Thyroid gland (tissue), 4 donors: Measurements from ENCODE around the gene CFHR4. TPM values are rescaled to one million over a fixed set of nuclear protein-coding genes. Genes with fewer than 3 reads are reported as not detected.
"Not testable (repeated sequence)": the region's sequence is repeated elsewhere in the genome, so short reads cannot be mapped to it uniquely, and the experiment has no call there.

ENCODE experiments used
- DNase-seq, 2 donors: peaks; one replicate each; pipeline ENCODE4 v3.0.0-alpha.2; 2019
- H3K27ac ChIP-seq, 3 donors: fragments of 200-600 bp; sonication (generic); 1 replicate in 2 of 3; 2 replicates in 1 of 3; pipeline ENCODE4 v1.5.1; 2016 to 2019; ENCODE audit warnings: mild to moderate bottlenecking in 1 of 3, moderate library complexity in 1 of 3
- H3K27me3 ChIP-seq: fragments of 200-600 bp; sonication (generic); one replicate; pipeline ENCODE4 v1.5.1; 2019
- H3K36me3 ChIP-seq, 2 donors: fragments of 200-600 bp; sonication (generic); one replicate each; pipeline ENCODE4 v1.5.1; 2016 to 2019
- H3K4me1 ChIP-seq, 2 donors: fragments of 200-600 bp; sonication (generic); one replicate each; pipeline ENCODE4 v1.5.1; 2017 to 2019
- H3K4me3 ChIP-seq, 3 donors: fragments of 200-600 bp; sonication (generic); replicated peaks in 1 of 3; 1 replicate in 2 of 3; 2 replicates in 1 of 3; pipeline ENCODE4 v1.5.1; 2016; ENCODE audit warnings: mild to moderate bottlenecking in 1 of 3
- H3K9me3 ChIP-seq: fragments of 200-600 bp; sonication (generic); one replicate; pipeline ENCODE4 v1.5.1; 2017
- CTCF ChIP-seq, 6 experiments: fragments of 200-600 bp in 3 of 6; fragments of 450-650 bp in 3 of 6; sonication (generic) in 3 of 6; IDR thresholded peaks; one replicate each; pipeline ENCODE4 v1.5.1; 2016 to 2019; ENCODE audit warnings: antibody characterized with exemption in 6 of 6, mild to moderate bottlenecking in 2 of 6, inconsistent platforms in 1 of 6, moderate library complexity in 1 of 6
- POLR2A ChIP-seq, 2 donors: fragments of 450-650 bp; IDR thresholded peaks; one replicate each; pipeline ENCODE4 v1.6.1; 2017; ENCODE audit warnings: antibody characterized with exemption in 2 of 2, mild to moderate bottlenecking in 2 of 2, moderate library complexity in 1 of 2
- WGBS, 2 donors: methylation state at CpG; one replicate each; pipeline ENCODE4 v1.1.5; 2017; 5-methylcytosine and 5-hydroxymethylcytosine counted together
- intact Hi-C: fragments of 100-400 bp; cut with DNase I; formaldehyde crosslinking; loops from one replicate; pipeline ENCODE4 v1.15.1; 2023
- total RNA-seq, 4 donors: library from RNA; depleted of rRNA; stranded (reverse); fragments of >200 nt; gene quantifications; one replicate each; pipeline ENCODE4 v1.2.3, GENCODE V29; 2016

The CFHR4 gene
- total RNA-seq = not detected

- H3K9me3 ChIP-seq = no peaks in the 10 kb centered on the region
- H3K36me3 ChIP-seq = no peaks in the 10 kb centered on the region
- intact Hi-C loops = no loop called here
- H3K27ac ChIP-seq = no peak within 1 kb of the TSS
- H3K4me3 ChIP-seq = no peak within 1 kb of the TSS
- no peak for TF ChIP-seq POLR2A (IDR thresholded peaks at IDR 0.05)
- no peak for TF ChIP-seq CTCF (IDR thresholded peaks at IDR 0.05)
- H3K4me1 ChIP-seq = no peaks in the 10 kb centered on the region
- no peak for DNase-seq
- H3K27me3 ChIP-seq = no peaks in the 10 kb centered on the region
These were observed at the start of gene CFHR4 for GRCh38 chr1:196887515-196888239. Gene CFHR4, plus strand, starts transcription at chr1:196888052. Its CDS starts 99 bp downstream, at chr1:196888151.

- DNase-seq, H3K27ac ChIP-seq, H3K36me3 ChIP-seq, H3K4me1 ChIP-seq, H3K9me3 ChIP-seq, H3K27me3 ChIP-seq, intact Hi-C loops, H3K4me3 ChIP-seq: not testable (repeated sequence)
- WGBS, 2 donors = 81 to 94% methylated on average over 2 of the region's 4 CpGs
These were observed 38.0 kb upstream of the CFHR4 start for GRCh38 chr1:196849613-196850492.

GRCh38 chr1:196856053-196856452 lies 31.8 kb upstream of the CFHR4 start:
- Histone ChIP-seq H3K4me1 (no peaks in the 10 kb centered on the region), H3K27ac (no peak overlapping the region), H3K4me3 (no peak overlapping the region), H3K36me3 (no peaks in the 10 kb centered on the region), H3K9me3 (no peaks in the 10 kb centered on the region), H3K27me3 (no peaks in the 10 kb centered on the region)
- no peak for TF ChIP-seq CTCF (IDR thresholded peaks at IDR 0.05)
- no peak for TF ChIP-seq POLR2A (IDR thresholded peaks at IDR 0.05)
- no peak for DNase-seq
- intact Hi-C loops = no loop called here
- 91 to 92% methylated on average over 6 of the region's 6 CpGs for WGBS, 2 donors

GRCh38 chr1:196857188-196857587 lies 30.7 kb upstream of the CFHR4 start:
- H3K27me3 ChIP-seq = no peaks in the 10 kb centered on the region
- no peaks in the 10 kb centered on the region for H3K9me3 ChIP-seq
- WGBS, 2 donors = 87 to 94% methylated on average over 2 of the region's 2 CpGs
- TF ChIP-seq CTCF (IDR thresholded peaks at IDR 0.05) (no peak), POLR2A (IDR thresholded peaks at IDR 0.05) (no peak)
- H3K4me3 ChIP-seq = no peak overlapping the region
- DNase-seq = no peak
- no peak overlapping the region for H3K27ac ChIP-seq
- no peaks in the 10 kb centered on the region for H3K36me3 ChIP-seq
- intact Hi-C loops = no loop called here
- no peaks in the 10 kb centered on the region for H3K4me1 ChIP-seq

GRCh38 chr1:196858811-196859210 lies 29.0 kb upstream of the CFHR4 start:
- H3K36me3 ChIP-seq = no peaks in the 10 kb centered on the region
- H3K9me3 ChIP-seq = no peaks in the 10 kb centered on the region
- no peaks in the 10 kb centered on the region for H3K4me1 ChIP-seq
- no peak for DNase-seq
- intact Hi-C loops = no loop called here
- no peaks in the 10 kb centered on the region for H3K27me3 ChIP-seq
- no peak overlapping the region for H3K4me3 ChIP-seq
- WGBS, 2 donors = 70 to 71% methylated on average over 3 of the region's 3 CpGs
- TF ChIP-seq POLR2A (IDR thresholded peaks at IDR 0.05) (no peak), CTCF (IDR thresholded peaks at IDR 0.05) (no peak)
- no peak overlapping the region for H3K27ac ChIP-seq
